22Rv1 (cell line): ENCODE data around the gene ATP5F1D.

Experiments used
- CTCF ChIP-seq: fragments of 450-650 bp; IDR thresholded peaks from 2 replicates; pipeline ENCODE4 v1.5.1; 2017; ENCODE audit warnings: mild to moderate bottlenecking
- ZFX ChIP-seq: fragments of 450-650 bp; IDR thresholded peaks from 2 replicates; pipeline ENCODE4 v1.6.1; 2017; ENCODE audit warnings: antibody characterized with exemption, borderline replicate concordance

GRCh38 chr19:1254081-1254527 lies 12.6 kb downstream of the ATP5F1D start:
- TF ChIP-seq CTCF (no peak), ZFX (no peak)
